GM21528 (cell line): Measurements from ENCODE around the gene VAC14.
A peak's percentile ranks its signal among the peaks of the same experiment; 100 is the strongest.
"Not testable (repeated sequence)": the region's sequence is repeated elsewhere in the genome, so short reads cannot be mapped to it uniquely, and the experiment has no call there.

Source experiments
- ATAC-seq: cut with Tn5 transposase; IDR thresholded peaks from one replicate; pipeline ENCODE4 v1.9.1; 2021; ENCODE audit warnings: mild to moderate bottlenecking, moderate library complexity; ENCODE audit not compliant: unreplicated experiment, low FRiP score

Gene VAC14

DNA sequence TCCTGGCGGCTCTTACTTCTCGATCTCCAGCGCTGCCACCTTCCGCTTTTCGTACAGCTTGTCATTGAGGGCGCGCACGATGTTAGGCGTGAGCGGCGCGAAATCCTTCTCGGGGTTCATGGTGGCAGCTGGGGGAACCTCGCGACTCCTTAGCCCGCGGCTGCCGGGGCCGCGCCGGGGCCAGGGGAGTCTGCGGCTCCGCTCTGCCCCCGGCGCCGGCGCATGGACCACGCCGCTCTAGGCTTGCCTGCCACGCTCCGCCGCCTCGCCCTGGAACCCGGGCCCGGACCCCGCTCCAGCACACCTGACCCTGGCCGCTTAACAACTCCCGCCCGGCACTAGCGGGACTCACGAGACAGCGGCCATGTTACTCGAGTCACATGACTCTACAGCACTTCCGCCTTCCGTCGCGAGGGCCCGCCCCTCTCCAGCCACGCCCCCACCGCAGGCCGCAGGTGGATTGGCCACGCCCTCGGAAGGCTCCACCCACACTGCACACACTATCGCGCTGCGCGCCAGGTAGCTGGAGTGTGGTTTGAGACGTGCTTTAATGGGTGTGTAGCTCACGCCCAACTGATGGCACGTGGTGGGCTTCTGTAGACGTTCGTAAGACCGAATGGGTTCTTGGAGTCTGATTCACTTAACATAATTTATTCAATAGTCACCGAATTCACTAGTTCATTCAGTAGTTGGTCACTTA lies at the start of gene VAC14:
TSS of gene VAC14 (minus strand) at position 378 of the 700 bp plus-strand sequence. CDS start at position 120, 258 bp downstream.
- peak; percentile 96 for ATAC-seq

DNA sequence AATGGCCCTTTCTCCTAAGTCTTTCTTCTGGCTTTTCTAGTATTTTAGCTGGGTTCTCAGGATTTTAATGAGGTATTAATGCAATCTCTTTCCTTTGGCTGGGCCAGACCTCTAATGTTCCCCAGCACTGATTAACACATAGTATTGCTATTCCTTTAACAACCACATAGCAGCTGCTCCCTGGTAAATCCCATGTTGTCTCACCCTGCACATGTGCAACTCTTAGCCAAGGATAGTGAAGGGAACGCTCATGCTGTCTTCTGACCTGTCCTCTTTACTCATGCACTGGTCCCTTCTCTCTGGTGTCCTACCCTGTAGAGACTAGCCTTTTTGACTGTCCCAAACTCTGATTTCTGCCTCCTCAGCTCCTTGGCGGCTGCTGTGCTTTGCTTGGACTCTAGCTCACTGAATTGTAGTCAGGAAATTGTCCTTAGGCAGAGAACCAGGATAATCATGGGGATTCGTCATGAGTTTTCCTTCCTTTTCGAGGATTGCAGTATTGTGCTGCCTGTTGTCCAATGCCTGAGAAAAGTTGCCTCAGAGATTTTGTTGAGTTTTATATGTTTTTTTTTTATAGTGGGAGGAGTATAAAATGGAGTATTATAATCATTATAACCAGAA lies 22.6 kb upstream of the VAC14 start:
- ATAC-seq: not testable (repeated sequence)

DNA sequence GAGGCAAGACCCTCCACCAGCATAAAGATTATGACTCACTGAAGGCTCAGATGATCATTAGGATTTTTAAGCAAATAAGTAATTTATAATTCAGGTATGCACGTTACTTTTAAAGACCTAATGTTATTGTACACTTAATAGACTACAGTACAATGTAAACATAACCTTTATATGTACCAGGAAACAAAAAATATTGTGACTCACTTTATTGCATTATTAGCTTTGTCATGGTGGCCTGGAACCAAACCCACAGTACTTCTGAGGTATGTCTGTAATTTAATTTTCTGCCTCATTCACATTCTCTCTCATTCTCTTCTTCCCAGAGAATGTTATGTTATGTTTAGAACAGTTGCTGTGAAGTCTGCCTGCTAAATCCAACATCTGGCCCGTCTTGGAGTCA lies 21.8 kb upstream of the VAC14 start:
- ATAC-seq: not testable (repeated sequence)

DNA sequence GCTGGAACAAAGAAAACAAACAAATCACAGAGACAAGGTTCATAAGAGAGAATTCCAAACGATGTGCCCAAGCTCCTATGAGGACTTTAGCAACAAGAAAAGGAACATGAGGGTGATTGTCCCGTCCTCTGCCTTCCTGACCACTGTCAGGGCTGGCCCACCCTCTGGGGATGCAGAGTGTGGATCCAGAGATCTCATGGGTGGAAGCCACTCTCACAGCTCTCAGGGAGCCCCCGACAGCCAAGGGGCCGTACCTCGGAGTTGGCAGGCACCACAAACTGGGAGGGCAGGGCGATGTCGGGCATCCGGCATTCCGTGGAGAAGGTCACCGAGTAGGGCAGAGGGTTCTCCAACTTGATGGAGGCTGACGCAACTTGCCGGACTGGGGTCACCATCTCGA lies 17.1 kb upstream of the VAC14 start:
- not testable (repeated sequence) for ATAC-seq

GRCh38 chr16:70809392-70810060 lies 8.6 kb upstream of the VAC14 start:
- ATAC-seq: no peak

GRCh38 chr16:70808371-70808770 lies 7.4 kb upstream of the VAC14 start:
- no peak for ATAC-seq

DNA sequence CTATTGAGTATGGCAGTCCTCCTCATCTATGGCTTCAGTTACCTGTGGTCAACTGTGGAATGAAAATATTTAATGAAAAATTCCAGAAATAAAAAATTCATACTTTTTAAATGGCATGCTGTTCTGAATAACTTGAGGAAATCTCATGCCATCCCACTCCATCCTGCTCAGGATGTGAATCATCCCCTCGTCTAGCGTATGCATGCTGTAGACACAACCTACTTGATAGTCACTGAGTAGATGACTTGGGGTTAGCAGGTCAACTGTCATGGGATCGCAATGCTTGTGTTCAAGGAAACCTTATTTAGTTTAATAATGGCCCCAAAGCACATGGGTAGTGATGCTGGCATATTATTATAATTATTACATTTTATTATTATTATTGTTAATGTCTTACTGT lies 4.8 kb upstream of the VAC14 start:
- ATAC-seq: no peak

DNA sequence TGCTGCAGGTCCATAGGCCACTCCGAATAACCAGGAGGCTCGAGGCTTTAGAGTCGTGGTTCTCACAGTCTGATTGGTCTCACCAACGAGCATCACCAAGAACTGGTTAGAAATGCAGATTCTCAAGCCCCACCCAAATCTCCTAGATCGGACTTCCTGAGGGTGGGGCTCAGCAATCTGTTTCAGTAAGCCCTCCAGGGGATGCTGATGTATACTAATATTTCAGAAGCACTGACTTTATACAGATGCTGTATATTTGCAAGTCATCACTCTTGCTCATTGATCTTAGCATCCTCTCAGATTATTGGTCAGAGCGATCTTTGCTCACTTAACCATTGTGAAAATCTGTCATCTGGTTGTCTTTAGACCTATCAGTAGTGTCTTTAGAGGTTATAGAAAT lies 4.4 kb upstream of the VAC14 start:
- no peak for ATAC-seq

DNA sequence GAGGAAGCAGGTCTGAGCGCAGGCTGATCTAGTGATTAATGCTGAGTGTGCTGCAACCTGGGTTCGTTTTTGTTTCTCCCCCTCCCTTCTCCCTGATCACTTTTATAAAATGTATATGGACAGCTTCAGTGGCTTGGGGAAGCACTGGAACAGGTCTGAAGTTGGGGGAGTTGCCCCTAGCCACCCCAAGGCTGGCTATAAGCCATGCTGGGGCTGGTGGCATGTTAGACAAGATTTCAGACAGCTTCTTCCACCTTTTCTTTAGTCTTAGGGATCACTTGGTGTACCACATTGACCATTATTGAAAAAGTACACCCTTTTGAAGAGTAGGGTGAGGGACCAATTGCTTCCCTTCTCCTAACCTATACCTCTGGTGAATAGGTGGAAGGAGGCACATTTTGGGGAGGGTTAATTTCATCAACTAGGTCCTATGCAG lies 3.8 kb upstream of the VAC14 start:
- ATAC-seq: no peak

DNA sequence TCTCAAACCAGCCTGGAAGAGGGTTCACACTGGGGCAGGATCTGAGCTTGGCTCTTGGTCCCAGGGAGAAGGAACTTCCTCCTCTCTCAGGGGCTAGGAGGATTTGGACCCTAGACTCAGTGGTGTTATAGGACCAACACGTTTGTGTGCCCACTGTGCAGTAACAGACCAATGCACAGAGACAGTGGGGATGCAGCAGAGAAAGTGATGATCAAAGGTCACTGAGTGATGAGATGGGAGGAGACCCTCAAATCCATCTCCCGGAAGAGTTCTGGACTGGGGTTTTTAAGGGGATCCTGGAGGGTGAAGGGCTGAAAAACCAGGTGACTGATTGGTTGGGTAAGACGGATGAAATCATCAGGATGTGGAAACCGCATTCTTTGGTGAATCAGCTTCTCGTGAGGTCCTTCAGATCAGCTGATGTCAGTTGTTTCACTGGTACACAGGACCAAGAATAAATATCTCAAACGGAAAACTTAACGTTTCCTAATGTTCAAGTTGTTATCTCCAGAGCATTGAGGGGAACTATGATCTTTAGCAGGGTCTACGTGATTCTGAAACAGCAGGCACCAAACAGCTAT lies 3.3 kb upstream of the VAC14 start:
- no peak for ATAC-seq

DNA sequence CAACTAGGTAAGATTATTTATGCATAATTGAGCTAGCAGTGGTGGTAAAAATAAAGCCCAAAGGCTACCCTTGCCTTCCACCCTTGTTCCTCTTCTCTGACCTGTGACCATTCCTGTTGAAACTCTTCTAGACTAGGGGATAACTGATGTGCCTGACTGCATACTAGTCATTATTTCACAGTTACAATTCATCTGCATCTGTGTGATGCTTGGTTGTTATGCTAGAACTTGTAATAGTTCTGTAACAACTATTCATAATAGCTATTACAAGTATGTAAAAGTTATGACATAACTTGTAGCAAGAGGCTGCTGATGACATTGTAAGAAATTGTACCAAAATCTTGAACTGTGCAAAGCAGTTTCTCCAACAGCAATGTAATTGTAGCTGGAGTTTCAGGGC lies 2.4 kb upstream of the VAC14 start:
- no peak for ATAC-seq

GRCh38 chr16:70801611-70802010 lies 653 bp upstream of the VAC14 start:
- no peak for ATAC-seq

DNA sequence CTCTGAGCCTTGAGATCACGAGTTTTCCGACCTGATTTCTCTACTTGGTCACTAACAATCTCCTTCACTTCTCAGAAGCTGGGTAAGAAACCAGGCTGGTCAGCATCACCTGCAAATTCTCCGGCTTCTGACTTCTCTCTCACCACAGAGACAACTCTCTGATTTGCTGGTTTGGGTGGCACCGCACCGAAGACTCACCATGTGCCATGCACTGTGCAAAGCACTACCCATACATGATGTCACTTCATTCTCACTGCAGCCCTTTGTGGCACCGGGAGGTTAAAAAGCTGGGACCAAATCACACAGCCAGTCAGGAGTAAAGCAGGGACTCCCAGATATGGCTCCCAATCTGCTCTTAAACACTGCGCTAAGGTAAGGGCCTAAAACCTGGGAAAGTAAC lies 647 bp downstream of the VAC14 start:
- ATAC-seq: peak; percentile 8

DNA sequence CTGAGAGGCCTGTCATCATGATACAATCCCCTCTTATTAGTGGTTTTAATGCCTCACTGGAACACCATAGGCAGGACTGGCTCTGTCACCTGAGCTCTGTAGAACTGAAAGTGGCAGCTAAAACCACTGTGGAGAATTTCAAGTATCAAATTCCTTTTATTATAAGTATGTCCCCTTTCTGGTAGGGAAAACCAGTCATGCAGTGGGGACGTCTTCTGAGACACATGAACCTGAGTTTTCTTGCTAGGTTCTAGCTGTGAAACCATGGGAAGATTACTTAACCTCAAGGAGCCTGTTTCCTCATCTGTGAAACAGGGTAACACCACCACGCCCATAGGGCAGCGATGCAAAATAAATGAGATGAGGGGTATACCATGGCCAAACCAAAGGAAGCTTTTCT lies 4.7 kb downstream of the VAC14 start:
- no peak for ATAC-seq

DNA sequence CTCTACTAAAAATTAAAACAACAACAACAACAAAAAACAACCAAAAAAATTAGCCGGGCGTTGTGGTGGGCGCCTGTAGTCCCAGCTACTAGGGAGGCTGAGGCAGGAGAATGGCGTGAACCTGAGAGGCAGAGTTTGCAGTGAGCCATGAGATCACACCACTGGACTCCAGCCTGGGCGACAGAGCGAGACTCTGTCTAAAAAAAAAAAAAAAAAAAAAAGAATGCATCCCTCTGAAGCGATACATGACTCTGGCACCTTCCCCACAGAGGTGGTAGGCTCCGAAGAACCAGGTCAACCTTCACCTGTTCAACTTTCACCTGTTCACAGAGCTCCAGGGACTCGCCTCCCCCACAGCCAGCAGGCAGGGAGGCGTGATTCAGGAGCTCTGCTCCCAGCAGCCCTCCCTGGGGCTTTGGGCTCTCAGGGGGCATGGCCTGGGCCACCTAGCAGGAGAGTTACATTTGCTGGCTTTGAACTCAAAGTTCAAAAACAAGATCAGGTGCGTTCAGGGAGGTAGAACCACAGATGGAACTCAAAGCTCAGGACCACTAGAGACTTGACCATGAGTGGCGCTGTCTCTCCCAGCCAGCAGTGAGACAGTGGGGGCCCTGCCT lies 5.6 kb downstream of the VAC14 start:
- ATAC-seq: no peak

- no peak for ATAC-seq
Observed at GRCh38 chr16:70793851-70794502, 7.0 kb downstream of the VAC14 start.

GRCh38 chr16:70790815-70791214 lies 10.1 kb downstream of the VAC14 start:
- no peak for ATAC-seq

DNA sequence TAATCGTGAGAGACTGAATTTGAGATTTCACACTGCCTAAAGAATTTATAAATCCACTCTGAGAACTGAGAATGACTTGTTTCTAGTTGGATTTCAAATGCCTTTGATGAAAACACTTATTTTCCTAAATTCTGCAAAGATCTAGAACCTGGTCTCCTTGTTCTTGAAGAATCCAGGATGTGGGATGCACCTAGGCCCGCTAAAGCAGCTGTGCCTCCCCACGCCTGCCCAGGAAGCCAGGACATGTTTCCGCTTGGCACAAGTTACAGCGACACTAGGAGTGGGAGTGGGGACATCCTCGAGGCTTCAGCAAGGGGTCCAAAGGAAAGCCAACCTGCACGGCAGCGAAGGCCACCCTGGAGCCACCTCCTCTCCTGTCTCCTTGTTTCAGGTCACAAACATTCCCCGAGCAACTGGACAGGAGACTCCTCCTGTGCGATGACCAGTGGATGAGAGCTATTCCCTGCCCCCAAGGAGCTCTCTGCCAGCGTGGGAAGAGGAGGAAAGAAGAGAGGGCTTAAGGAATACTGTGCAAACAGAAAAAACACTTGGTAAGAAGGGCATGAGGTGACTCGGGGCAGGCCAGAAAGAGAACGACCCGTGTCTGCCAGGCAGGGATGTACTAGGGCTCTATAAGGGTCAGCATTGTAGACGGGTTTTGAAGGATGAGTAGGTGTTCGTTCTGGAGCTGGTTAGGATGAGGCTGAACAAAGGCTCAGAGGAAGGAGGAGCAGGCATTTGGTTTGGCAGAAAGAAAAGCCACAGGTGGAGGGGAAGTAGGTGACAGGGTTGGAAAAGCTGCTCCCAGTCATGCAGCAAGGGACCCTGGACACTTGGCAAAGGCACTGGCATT lies 11.1 kb downstream of the VAC14 start:
- no peak for ATAC-seq
